ENCODE measurements around the gene SNAPC3.
"Not testable (repeated sequence)": the region's sequence is repeated elsewhere in the genome, so short reads cannot be mapped to it uniquely, and the experiment has no call there.

SNAPC3 gene

GRCh38 chr9:15422372-15423230 lies at the start of gene SNAPC3:
Gene SNAPC3 (plus strand): TSS chr9:15422876. CDS start chr9:15422880, 4 bp downstream.
- H3K4me3 ChIP-seq (ENCODE audit: low read depth, low read length), result peak within 1 kb of the TSS; percentile 91

GRCh38 chr9:15373881-15374280 lies 48.8 kb upstream of the SNAPC3 start:
- no peak overlapping the region for H3K4me3 ChIP-seq (ENCODE audit: low read depth, low read length)

GRCh38 chr9:15374310-15374709 lies 48.4 kb upstream of the SNAPC3 start:
- H3K4me3 ChIP-seq (ENCODE audit: low read depth, low read length), result no peak overlapping the region

GRCh38 chr9:15374825-15375224 lies 47.9 kb upstream of the SNAPC3 start:
- H3K4me3 ChIP-seq (ENCODE audit: low read depth, low read length), result no peak overlapping the region

GRCh38 chr9:15377625-15378540 lies 44.8 kb upstream of the SNAPC3 start:
- H3K4me3 ChIP-seq (ENCODE audit: low read depth, low read length), result no peak overlapping the region

- not testable (repeated sequence) for H3K4me3 ChIP-seq (ENCODE audit: low read depth, low read length)
Measured at GRCh38 chr9:15379317-15379716, 43.4 kb upstream of the SNAPC3 start.

GRCh38 chr9:15379888-15380287 lies 42.8 kb upstream of the SNAPC3 start:
- not testable (repeated sequence) for H3K4me3 ChIP-seq (ENCODE audit: low read depth, low read length)

- no peak overlapping the region for H3K4me3 ChIP-seq (ENCODE audit: low read depth, low read length)
Measured at GRCh38 chr9:15381491-15381890, 41.2 kb upstream of the SNAPC3 start.

- H3K4me3 ChIP-seq (ENCODE audit: low read depth, low read length), result no peak overlapping the region
Measured at GRCh38 chr9:15386465-15386864, 36.2 kb upstream of the SNAPC3 start.

GRCh38 chr9:15389173-15389572 lies 33.5 kb upstream of the SNAPC3 start:
- H3K4me3 ChIP-seq (ENCODE audit: low read depth, low read length), result no peak overlapping the region

- no peak overlapping the region for H3K4me3 ChIP-seq (ENCODE audit: low read depth, low read length)
Measured at GRCh38 chr9:15389631-15390030, 33.0 kb upstream of the SNAPC3 start.

- no peak overlapping the region for H3K4me3 ChIP-seq (ENCODE audit: low read depth, low read length)
Measured at GRCh38 chr9:15390201-15390600, 32.5 kb upstream of the SNAPC3 start.

GRCh38 chr9:15392363-15392762 lies 30.3 kb upstream of the SNAPC3 start:
- H3K4me3 ChIP-seq (ENCODE audit: low read depth, low read length), result no peak overlapping the region

- no peak overlapping the region for H3K4me3 ChIP-seq (ENCODE audit: low read depth, low read length)
Measured at GRCh38 chr9:15400281-15400941, 22.3 kb upstream of the SNAPC3 start.

- H3K4me3 ChIP-seq (ENCODE audit: low read depth, low read length), result no peak overlapping the region
Measured at GRCh38 chr9:15401266-15401665, 21.4 kb upstream of the SNAPC3 start.

GRCh38 chr9:15403155-15403554 lies 19.5 kb upstream of the SNAPC3 start:
- H3K4me3 ChIP-seq (ENCODE audit: low read depth, low read length), result no peak overlapping the region

GRCh38 chr9:15404171-15404570 lies 18.5 kb upstream of the SNAPC3 start:
- no peak overlapping the region for H3K4me3 ChIP-seq (ENCODE audit: low read depth, low read length)

GRCh38 chr9:15416880-15417279 lies 5.8 kb upstream of the SNAPC3 start:
- H3K4me3 ChIP-seq (ENCODE audit: low read depth, low read length), result no peak overlapping the region

GRCh38 chr9:15417626-15418025 lies 5.0 kb upstream of the SNAPC3 start:
- no peak overlapping the region for H3K4me3 ChIP-seq (ENCODE audit: low read depth, low read length)

GRCh38 chr9:15420796-15421195 lies 1.9 kb upstream of the SNAPC3 start:
- no peak overlapping the region for H3K4me3 ChIP-seq (ENCODE audit: low read depth, low read length)

GRCh38 chr9:15421532-15421931 lies 1.1 kb upstream of the SNAPC3 start:
- no peak overlapping the region for H3K4me3 ChIP-seq (ENCODE audit: low read depth, low read length)
